Endometrial microvascular endothelial cells (primary cell): ENCODE measurements around the gene SIPA1L2. TPM values are rescaled to one million over a fixed set of nuclear protein-coding genes. Genes with fewer than 3 reads are reported as not detected.
"Not testable (repeated sequence)": the region's sequence is repeated elsewhere in the genome, so short reads cannot be mapped to it uniquely, and the experiment has no call there.

Experiments used
- in situ Hi-C: cut with HindIII; loops from 2 replicates; pipeline ENCODE4 v1.10.0; 2017; ENCODE audit warnings: low sequenced_read_pairs, low pct_unique_long_range_greater_than_20kb; ENCODE audit errors: inconsistent ontology term
- total RNA-seq: library from RNA; depleted of rRNA; stranded (reverse); fragments of >200 nt; gene quantifications from one replicate; pipeline ENCODE4 v1.2.3, GENCODE V29; 2015; ENCODE audit errors: inconsistent ontology term

Gene SIPA1L2
- total RNA-seq, 1 donor from 2014 or later = 12.4 TPM

GRCh38 chr1:232624546-232625281 is 5.2 kb downstream of the SIPA1L2 start:
- in situ Hi-C loops = loop anchor here (10.0 kb wide), 1 partner anchor 760 kb away; no protein-coding TSS in a partner anchor

- in situ Hi-C loops = loop anchor here (10.0 kb wide), 1 partner anchor 758 kb away; no protein-coding TSS in a partner anchor
Observed at GRCh38 chr1:232622981-232623380, 7.0 kb downstream of the SIPA1L2 start.

GRCh38 chr1:232622378-232622777 is 7.6 kb downstream of the SIPA1L2 start:
- in situ Hi-C loops = loop anchor here (10.0 kb wide), 1 partner anchor 758 kb away; no protein-coding TSS in a partner anchor

- in situ Hi-C loops = loop anchor here (10.0 kb wide), 1 partner anchor 756 kb away; no protein-coding TSS in a partner anchor
Observed at GRCh38 chr1:232621050-232621449, 8.9 kb downstream of the SIPA1L2 start.

- in situ Hi-C loops = loop anchor here (10.0 kb wide), 1 partner anchor 756 kb away; no protein-coding TSS in a partner anchor
Observed at GRCh38 chr1:232620356-232620969, 9.5 kb downstream of the SIPA1L2 start.

- in situ Hi-C loops = no loop called here
Observed at GRCh38 chr1:232617237-232617636, 12.7 kb downstream of the SIPA1L2 start.

GRCh38 chr1:232615306-232615800 is 14.6 kb downstream of the SIPA1L2 start:
- in situ Hi-C loops = no loop called here

- in situ Hi-C loops = no loop called here
Observed at GRCh38 chr1:232614811-232615210, 15.1 kb downstream of the SIPA1L2 start.

GRCh38 chr1:232613752-232614381 is 16.1 kb downstream of the SIPA1L2 start:
- in situ Hi-C loops = no loop called here

GRCh38 chr1:232612836-232613235 is 17.1 kb downstream of the SIPA1L2 start:
- in situ Hi-C loops = not testable (repeated sequence)

- in situ Hi-C loops = no loop called here
Observed at GRCh38 chr1:232611834-232612233, 18.1 kb downstream of the SIPA1L2 start.

- in situ Hi-C loops = not testable (repeated sequence)
Observed at GRCh38 chr1:232610902-232611745, 18.8 kb downstream of the SIPA1L2 start.

- in situ Hi-C loops = no loop called here
Observed at GRCh38 chr1:232610192-232610901, 19.6 kb downstream of the SIPA1L2 start.

GRCh38 chr1:232608427-232608826 is 21.5 kb downstream of the SIPA1L2 start:
- in situ Hi-C loops = no loop called here

GRCh38 chr1:232602622-232603021 is 27.3 kb downstream of the SIPA1L2 start:
- in situ Hi-C loops = no loop called here

- in situ Hi-C loops = no loop called here
Observed at GRCh38 chr1:232600424-232601258, 29.3 kb downstream of the SIPA1L2 start.
